Endothelial cell of umbilical vein (primary cell): ENCODE measurements around the gene GOLT1B. TPM values are rescaled to one million over a fixed set of nuclear protein-coding genes. Genes with fewer than 3 reads are reported as not detected.

Source experiments
- BruUV-seq: library from RNA; stranded (reverse); fragments of 400-500 nt; replicated peaks from 2 replicates; lab custom pipeline; 2021; lab: Mats Ljungman, UMichigan
- CTCF ChIA-PET: fragments of 300-600, 350-600 bp; sonication (Branson Sonifier 250); formaldehyde crosslinking; loops from one replicate; lab custom pipeline; 2021; ENCODE audit warnings: antibody characterized with exemption, inconsistent platforms; lab: Charles Lee
- POLR2A ChIA-PET: fragments of 300-600, 350-600 bp; sonication (Branson Sonifier 250); formaldehyde crosslinking; loops from one replicate; lab custom pipeline; 2021; ENCODE audit warnings: antibody characterized with exemption, inconsistent platforms; lab: Charles Lee
- DNase-seq: peaks from one replicate; pipeline ENCODE4 v3.0.0-alpha.2; 2011; ENCODE audit warnings: low read depth, low spot score
- FAIRE-seq: peaks from 2 replicates; lab custom pipeline; 2011; peaks lifted over from hg19 to GRCh38; lab: Jason Lieb, UNC
- H2AFZ ChIP-seq: 2 replicates; pipeline ENCODE4 v1.6.0; 2012; ENCODE audit warnings: low read depth, low read length, control low read depth, inconsistent platforms
- H3K27ac ChIP-seq: 2 replicates; pipeline ENCODE4 v1.5.1; 2011; ENCODE audit warnings: low read depth, mild to moderate bottlenecking, control low read depth, low read length, moderate library complexity; ENCODE audit not compliant: insufficient read depth
- H3K27me3 ChIP-seq, 2 experiments: 2 replicates each; pipeline versions ENCODE4 v1.6.0 to v1.6.1; 2011; ENCODE audit warnings: low read length in 2 of 2, mixed read lengths in 1 of 2; ENCODE audit not compliant: control insufficient read depth in 2 of 2, insufficient read depth in 2 of 2
- H3K36me3 ChIP-seq, 2 experiments: 2 replicates in 1 of 2; 3 replicates in 1 of 2; pipeline ENCODE4 v1.5.1; 2011; ENCODE audit warnings: low read length in 2 of 2, mild to moderate bottlenecking in 1 of 2, moderate library complexity in 1 of 2; ENCODE audit not compliant: control insufficient read depth in 2 of 2, insufficient read depth in 2 of 2; ENCODE audit errors: extremely low read depth in 1 of 2
- H3K4me1 ChIP-seq: 3 replicates; pipeline ENCODE4 v1.5.1; 2011; ENCODE audit warnings: mild to moderate bottlenecking, low read length; ENCODE audit not compliant: control insufficient read depth, insufficient read depth; ENCODE audit errors: extremely low read depth
- H3K4me2 ChIP-seq: 2 replicates; pipeline ENCODE4 v1.6.1; 2011; ENCODE audit warnings: low read length, control low read depth, mixed read lengths; ENCODE audit not compliant: insufficient read depth
- H3K4me3 ChIP-seq, 3 experiments: fragments of 200-600 bp in 1 of 3; sonication (generic), shearing (Covaris generic) in 1 of 3; replicated peaks in 1 of 3; 2 replicates each; pipeline ENCODE4 v1.5.1; 2011 to 2016; ENCODE audit warnings: control low read depth in 3 of 3, low read length in 3 of 3, mild to moderate bottlenecking in 2 of 3, inconsistent platforms in 1 of 3, low read depth in 1 of 3, moderate library complexity in 1 of 3; ENCODE audit not compliant: insufficient read depth in 1 of 3
- H3K79me2 ChIP-seq: 2 replicates; pipeline ENCODE4 v1.6.0; 2012; ENCODE audit warnings: low read length, inconsistent platforms; ENCODE audit not compliant: control insufficient read depth, insufficient read depth
- H3K9ac ChIP-seq: replicated peaks from 2 replicates; pipeline ENCODE3; 2011; ENCODE audit warnings: low read length, control low read depth; ENCODE audit not compliant: insufficient read depth; ENCODE audit errors: extremely low read depth
- H3K9me1 ChIP-seq: replicated peaks from 3 replicates; pipeline ENCODE4 v1.6.0; 2011; ENCODE audit warnings: mild to moderate bottlenecking, low read length; ENCODE audit not compliant: control insufficient read depth, insufficient read depth; ENCODE audit errors: extremely low read depth
- H3K9me3 ChIP-seq: replicated peaks from 2 replicates; pipeline ENCODE4 v1.5.1; 2012; ENCODE audit warnings: low read length, inconsistent platforms; ENCODE audit not compliant: control insufficient read depth, insufficient read depth
- H4K20me1 ChIP-seq: replicated peaks from 2 replicates; pipeline ENCODE3; 2011; ENCODE audit warnings: mild to moderate bottlenecking, low read length; ENCODE audit not compliant: control insufficient read depth, insufficient read depth; ENCODE audit errors: extremely low read depth
- EZH2 ChIP-seq: IDR thresholded peaks from 2 replicates; pipeline ENCODE4 v1.6.1; 2012; ENCODE audit warnings: borderline replicate concordance, low read depth, mild to moderate bottlenecking, moderate library complexity, low read length, inconsistent platforms; ENCODE audit not compliant: severe bottlenecking
- FOS ChIP-seq: IDR thresholded peaks from 2 replicates; pipeline ENCODE4 v1.6.1; 2011; ENCODE audit warnings: mild to moderate bottlenecking, low read length, moderate library complexity, borderline replicate concordance; ENCODE audit not compliant: insufficient read depth
- GATA2 ChIP-seq: IDR thresholded peaks from 2 replicates; pipeline ENCODE4 v1.7.0; 2011; ENCODE audit warnings: low read depth, mild to moderate bottlenecking, moderate library complexity, mixed read lengths, low read length; ENCODE audit not compliant: insufficient read length, insufficient read depth
- JUN ChIP-seq: IDR thresholded peaks from 2 replicates; pipeline ENCODE4 v1.6.1; 2011; ENCODE audit warnings: borderline replicate concordance, low read depth; ENCODE audit not compliant: insufficient read length, insufficient read depth
- MYC ChIP-seq: IDR thresholded peaks from one replicate; pipeline ENCODE4 v1.6.1; 2011; ENCODE audit warnings: mild to moderate bottlenecking, low read depth, low read length
- POLR2A ChIP-seq: IDR thresholded peaks from 2 replicates; pipeline ENCODE4 v1.6.1; 2012; ENCODE audit warnings: low read depth, mild to moderate bottlenecking, control low read depth, low read length
- POLR2AphosphoS5 ChIP-seq: IDR thresholded peaks from 2 replicates; pipeline ENCODE4 v1.6.1; 2012; ENCODE audit warnings: low read depth, mild to moderate bottlenecking, control low read depth, low read length, moderate library complexity; ENCODE audit not compliant: insufficient read depth
- dilution Hi-C: fragments of 300-500 bp; cut with MboI; formaldehyde crosslinking; loops from one replicate; pipeline ENCODE4 v1.15.0; 2019; ENCODE audit warnings: low sequenced_read_pairs; ENCODE audit not compliant: extremely low pct_ligation_motif_present
- intact Hi-C: fragments of 100-400 bp; cut with micrococcal nuclease; formaldehyde crosslinking; loops from one replicate; pipeline ENCODE4 v1.10.0; 2022
- polyA plus RNA-seq, 4 experiments: library from polyadenylated mRNA; depleted of rRNA in 3 of 4; stranded (reverse) in 3 of 4; unstranded in 1 of 4; fragments of >200 nt; gene quantifications; 2 replicates each; pipeline versions ENCODE4 v1.2.1 to v1.2.3, GENCODE V29; 2011 to 2012; ENCODE audit warnings: missing spikeins in 1 of 4
- total RNA-seq: library from RNA; stranded (reverse); gene quantifications from 2 replicates; pipeline ENCODE4 v1.2.3, GENCODE V29; 2021
- TF ChIP-seq, protein P1 (sequence below): IDR thresholded peaks from 2 replicates; pipeline ENCODE4 v1.6.1; 2011; ENCODE audit not compliant: insufficient read depth, insufficient read length
- TF ChIP-seq, protein P2 (sequence below), 2 donors: IDR thresholded peaks; 1 replicate in 1 of 2; 2 replicates in 1 of 2; pipeline ENCODE4 v1.5.1; 2011; ENCODE audit warnings: low read length in 2 of 2, mild to moderate bottlenecking in 2 of 2, moderate library complexity in 2 of 2, control low read depth in 1 of 2, inconsistent platforms in 1 of 2, low read depth in 1 of 2; ENCODE audit not compliant: insufficient read depth in 1 of 2; ENCODE audit errors: extremely low read depth in 1 of 2

GOLT1B gene
- total and polyA plus RNA-seq, 2 donors (not counting 3 experiments of a cell fraction or from before 2014, with no cell fraction given), result 21.9 to 50.5 TPM

DNA sequence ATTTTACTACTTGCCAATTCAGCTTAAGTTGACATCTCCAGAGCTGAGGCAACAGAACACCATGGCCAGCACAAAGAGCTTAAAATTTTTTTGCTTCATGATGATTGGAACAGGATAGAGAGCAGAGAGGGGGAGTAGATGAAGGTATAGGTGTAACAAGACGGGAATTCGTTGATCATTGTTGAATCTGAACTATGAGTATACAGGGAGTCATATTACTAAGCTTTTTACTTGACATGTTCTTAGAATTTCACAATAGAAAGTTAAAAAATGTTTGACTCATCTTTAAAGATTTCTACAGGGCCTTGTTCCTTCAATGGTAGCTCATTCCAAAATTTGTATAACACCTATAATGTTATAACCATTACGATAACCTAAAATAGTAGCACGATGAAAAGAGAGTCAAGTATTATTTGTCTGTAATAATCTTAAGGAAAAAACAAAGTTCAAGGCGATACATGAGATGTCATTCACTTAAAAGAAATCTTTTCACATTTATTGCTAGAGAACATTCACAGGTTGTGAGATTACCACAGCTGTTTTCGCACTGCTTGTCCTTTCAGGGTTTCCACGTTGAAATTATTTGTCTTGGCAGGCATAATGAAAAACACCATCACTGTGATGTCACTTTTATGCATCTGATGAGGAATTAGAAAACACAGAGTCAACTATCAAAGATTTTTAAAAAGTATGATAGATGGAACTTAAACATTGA, 58.4 kb downstream of the GOLT1B start:
- no peaks in the 10 kb centered on the region for H3K9me1 ChIP-seq
- H3K27me3 ChIP-seq, result no peaks in the 10 kb centered on the region
- no peak overlapping the region for H3K4me2 ChIP-seq
- H3K36me3 ChIP-seq, result no peaks in the 10 kb centered on the region
- ChIA-PET CTCF (interaction anchor here (1.1 to 2.9 kb wide), 4 partner anchors 9 to 120 kb away, joined by 4 to 8 read pairs (median 5); no protein-coding TSS in a partner anchor), POLR2A (no interaction called here)
- no peak overlapping the region for H3K27ac ChIP-seq
- dilution Hi-C loops, result no loop called here
- FAIRE-seq (peak; percentile 77), DNase-seq (peak; percentile 62)
- H4K20me1 ChIP-seq, result no peaks in the 10 kb centered on the region
- no peak overlapping the region for H2AFZ ChIP-seq
- BruUV-seq, result no TSS peak
- no peak overlapping the region for H3K9ac ChIP-seq
- no peaks in the 10 kb centered on the region for H3K9me3 ChIP-seq
- H3K4me1 ChIP-seq, result peaks cover 3% of the 10 kb centered on the region
- intact Hi-C loops, result no loop called here
- no peaks in the 10 kb centered on the region for H3K79me2 ChIP-seq
- H3K4me3 ChIP-seq, result no peak overlapping the region
- TF ChIP-seq EZH2 (no peak), POLR2AphosphoS5 (no peak), FOS (no peak), JUN (no peak), MYC (no peak), GATA2 (no peak), POLR2A (no peak)

DNA sequence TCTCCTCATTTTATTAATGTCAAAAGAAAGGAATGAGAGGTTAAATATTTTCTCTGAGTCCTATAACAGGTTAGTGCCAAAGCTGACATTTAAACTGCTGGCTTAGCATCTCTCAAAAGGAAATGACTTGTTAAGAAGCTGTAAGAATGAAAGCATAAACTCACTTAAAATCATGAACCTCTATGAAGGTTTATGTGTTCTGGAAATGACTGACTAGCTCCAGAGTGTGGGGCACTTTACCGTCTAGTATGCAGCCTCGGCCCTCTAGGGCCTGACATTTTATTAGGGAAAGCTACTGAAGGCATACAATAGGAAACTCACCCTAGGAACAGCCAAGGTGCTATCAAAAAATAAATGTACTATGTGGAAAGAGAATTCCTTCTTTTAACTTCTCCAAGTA, 59.6 kb downstream of the GOLT1B start:
- POLR2A ChIA-PET, result no interaction called here
- dilution Hi-C loops, result no loop called here
- Histone ChIP-seq H3K9ac (no peak overlapping the region), H3K79me2 (no peaks in the 10 kb centered on the region), H3K4me2 (no peak overlapping the region), H3K4me3 (no peak overlapping the region), H3K27me3 (no peaks in the 10 kb centered on the region), H3K36me3 (no peaks in the 10 kb centered on the region), H3K27ac (no peak overlapping the region), H4K20me1 (no peaks in the 10 kb centered on the region), H3K9me3 (no peaks in the 10 kb centered on the region), H3K9me1 (no peaks in the 10 kb centered on the region), H2AFZ (no peak overlapping the region), H3K4me1 (peaks cover 3% of the 10 kb centered on the region)
- FAIRE-seq (no peak), DNase-seq (peak; percentile 6)
- intact Hi-C loops, result no loop called here
- TF ChIP-seq POLR2AphosphoS5 (no peak), FOS (no peak), MYC (no peak), EZH2 (no peak), GATA2 (no peak), JUN (no peak), POLR2A (no peak)
- TF ChIP-seq, protein P1, sequence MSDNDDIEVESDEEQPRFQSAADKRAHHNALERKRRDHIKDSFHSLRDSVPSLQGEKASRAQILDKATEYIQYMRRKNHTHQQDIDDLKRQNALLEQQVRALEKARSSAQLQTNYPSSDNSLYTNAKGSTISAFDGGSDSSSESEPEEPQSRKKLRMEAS, result no peak
- TF ChIP-seq, protein P2, sequence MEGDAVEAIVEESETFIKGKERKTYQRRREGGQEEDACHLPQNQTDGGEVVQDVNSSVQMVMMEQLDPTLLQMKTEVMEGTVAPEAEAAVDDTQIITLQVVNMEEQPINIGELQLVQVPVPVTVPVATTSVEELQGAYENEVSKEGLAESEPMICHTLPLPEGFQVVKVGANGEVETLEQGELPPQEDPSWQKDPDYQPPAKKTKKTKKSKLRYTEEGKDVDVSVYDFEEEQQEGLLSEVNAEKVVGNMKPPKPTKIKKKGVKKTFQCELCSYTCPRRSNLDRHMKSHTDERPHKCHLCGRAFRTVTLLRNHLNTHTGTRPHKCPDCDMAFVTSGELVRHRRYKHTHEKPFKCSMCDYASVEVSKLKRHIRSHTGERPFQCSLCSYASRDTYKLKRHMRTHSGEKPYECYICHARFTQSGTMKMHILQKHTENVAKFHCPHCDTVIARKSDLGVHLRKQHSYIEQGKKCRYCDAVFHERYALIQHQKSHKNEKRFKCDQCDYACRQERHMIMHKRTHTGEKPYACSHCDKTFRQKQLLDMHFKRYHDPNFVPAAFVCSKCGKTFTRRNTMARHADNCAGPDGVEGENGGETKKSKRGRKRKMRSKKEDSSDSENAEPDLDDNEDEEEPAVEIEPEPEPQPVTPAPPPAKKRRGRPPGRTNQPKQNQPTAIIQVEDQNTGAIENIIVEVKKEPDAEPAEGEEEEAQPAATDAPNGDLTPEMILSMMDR (IDR thresholded peaks at IDR 0.05; ENCODE audit: extremely low read depth in 1 of 2, insufficient read depth in 1 of 2, low read depth in 1 of 2, low read length in 2 of 2), result no peak
- BruUV-seq, result no TSS peak
- CTCF ChIA-PET, result interaction anchor here (1.3 to 2.9 kb wide), 5 partner anchors 8 to 30 kb away, joined by 3 to 8 read pairs (median 5); no protein-coding TSS in a partner anchor
